Skin of body (tissue), 2 donors: ENCODE results near the gene CBLB. TPM values are rescaled to one million over a fixed set of nuclear protein-coding genes. Genes with fewer than 3 reads are reported as not detected.
A peak's percentile ranks its signal among the peaks of the same experiment; 100 is the strongest.
"Not testable (repeated sequence)": the region's sequence is repeated elsewhere in the genome, so short reads cannot be mapped to it uniquely, and the experiment has no call there.

ENCODE experiments used
- DNase-seq: peaks from one replicate; lab custom pipeline; 2025; lab: John Stamatoyannopoulos, UW
- total RNA-seq: library from RNA; depleted of rRNA; stranded (reverse); fragments of >200 nt; gene quantifications from one replicate; pipeline ENCODE4 v1.2.3, GENCODE V29; 2014

CBLB gene
- total RNA-seq, 1 donor from 2014 or later = 41.3 TPM

DNA sequence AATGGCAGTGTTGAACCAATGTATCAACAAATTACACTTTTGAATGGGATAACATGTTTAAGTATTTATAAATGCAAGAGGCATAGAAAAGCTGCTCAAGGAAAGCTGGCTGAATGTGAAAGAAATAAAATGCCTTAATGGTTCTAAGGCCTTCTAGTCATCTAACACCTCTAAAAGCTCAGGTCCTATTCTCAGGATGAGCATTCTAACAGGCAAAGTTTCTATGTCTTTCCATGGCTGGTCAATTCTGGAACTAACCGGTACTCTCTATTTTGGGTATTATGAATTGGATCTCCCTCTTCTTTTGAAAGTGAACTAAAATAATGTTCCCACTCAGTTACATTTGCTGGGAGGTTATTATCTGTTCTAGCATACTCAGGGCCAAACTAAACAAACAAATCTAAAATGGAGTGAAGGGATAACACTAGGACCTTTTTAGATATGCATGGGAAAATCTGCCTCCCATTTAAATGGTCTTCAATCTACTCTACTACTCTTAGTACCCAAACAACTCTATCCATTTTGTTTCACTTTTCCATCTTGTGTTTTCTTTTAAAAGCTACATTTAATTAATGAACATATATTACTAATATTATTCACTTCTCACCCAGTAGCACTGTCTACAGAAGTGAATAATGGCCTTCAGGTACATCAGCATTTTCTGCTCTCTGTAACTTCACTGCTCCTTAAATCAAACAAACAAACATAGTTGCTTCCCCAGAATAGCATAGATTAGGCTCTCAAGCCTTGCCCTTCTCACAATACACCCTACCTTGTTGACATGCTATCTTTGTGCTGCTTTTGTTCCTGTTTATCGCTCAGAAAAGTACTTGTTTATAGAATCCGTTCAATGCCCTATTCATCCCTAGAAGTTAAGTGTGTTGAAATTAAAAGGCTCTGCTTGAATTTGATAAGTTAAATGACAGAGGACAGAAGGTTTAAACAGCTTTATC is 46.4 kb downstream of the CBLB start:
- DNase-seq = no peak

DNA sequence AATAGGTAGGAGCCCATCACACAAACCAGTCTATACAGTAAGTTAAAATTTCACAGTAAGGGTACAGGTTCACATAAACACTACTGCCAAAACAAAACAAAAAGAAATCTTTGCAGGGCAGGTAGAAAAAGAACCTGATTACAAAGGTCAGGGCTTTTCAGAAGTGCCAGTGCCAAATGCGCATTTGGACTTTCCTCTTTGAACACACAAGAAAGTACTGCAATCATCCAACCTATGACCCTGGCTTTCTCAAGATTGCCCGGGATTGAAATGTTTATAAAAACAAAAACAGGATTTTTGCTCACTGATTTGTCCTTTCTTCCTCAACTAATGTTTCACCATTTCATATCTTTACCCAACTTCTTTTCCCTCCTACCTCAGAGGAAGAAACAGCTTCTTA is 47.4 kb downstream of the CBLB start:
- no peak for DNase-seq

DNA sequence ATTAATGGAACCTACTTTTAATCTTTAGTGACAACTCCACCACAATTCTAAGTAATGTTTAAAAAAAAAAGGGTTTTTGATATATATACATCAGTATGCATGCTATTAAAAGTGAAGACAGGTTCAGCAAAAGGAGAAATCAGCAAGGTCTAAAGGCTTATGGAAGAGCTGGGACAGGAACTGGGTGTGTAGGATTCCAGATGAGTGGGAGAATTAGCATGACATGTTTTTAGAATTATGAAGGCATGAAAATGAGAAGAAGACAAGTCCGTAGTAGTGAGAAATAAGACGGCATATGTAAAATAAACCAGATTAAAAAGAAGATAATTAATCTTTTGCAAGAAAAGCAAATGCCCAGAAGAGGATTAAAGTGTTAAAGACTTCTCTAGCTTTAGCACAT is 52.0 kb downstream of the CBLB start:
- no peak for DNase-seq

DNA sequence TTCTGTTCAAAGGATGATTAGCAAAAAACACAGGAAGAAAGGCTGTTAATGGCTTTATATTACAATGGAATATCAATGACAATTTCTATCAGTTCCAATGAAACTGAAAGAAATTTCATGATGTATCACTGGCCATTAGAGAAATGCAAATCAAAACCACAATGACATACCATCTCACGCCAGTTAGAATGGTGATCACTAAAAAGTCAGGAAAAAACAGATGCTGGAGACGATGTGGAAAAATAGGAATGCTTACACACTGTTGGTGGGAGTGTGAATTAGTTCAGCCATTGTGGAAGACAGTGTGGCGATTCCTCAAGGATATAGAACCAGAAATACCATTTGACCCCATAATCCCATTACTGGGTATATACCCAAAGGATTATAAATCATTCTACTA is 53.5 kb downstream of the CBLB start:
- not testable (repeated sequence) for DNase-seq

DNA sequence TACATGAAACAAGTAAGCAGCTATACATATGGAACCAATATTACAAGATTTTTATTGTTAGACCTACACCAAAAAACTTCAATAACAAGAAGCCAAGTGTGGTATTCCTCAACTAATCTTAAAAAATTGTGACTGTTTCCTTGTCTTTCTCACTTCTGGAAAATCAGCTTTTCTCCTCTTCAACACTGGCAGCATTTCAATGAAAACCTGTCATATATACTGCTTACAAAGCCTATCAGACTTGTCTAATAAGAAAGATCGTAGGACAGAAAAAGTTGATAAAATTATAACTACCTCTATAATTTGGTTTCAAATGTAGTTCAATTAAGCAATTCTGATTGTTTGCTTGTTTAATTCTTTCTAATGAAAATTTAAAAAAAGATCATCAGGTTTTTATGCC is 55.1 kb downstream of the CBLB start:
- DNase-seq = no peak

DNA sequence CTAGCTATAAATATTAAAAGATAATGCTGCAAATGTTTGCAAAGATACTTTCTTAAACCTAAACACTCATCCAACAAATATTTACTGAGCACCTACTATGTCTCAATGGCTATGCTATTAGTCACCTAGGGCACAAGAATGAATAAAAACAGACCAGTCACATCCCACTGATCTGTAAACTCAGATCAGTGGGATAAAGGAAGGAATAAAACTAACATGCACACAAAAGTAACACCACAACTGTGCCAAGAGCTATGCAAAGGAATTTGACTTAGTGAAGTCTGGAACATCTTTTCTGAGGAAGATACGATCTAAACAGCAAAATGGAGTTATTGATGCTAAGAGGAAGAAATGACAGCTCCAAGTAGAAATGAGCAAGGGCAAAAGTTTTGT is 56.6 kb downstream of the CBLB start:
- DNase-seq = no peak

DNA sequence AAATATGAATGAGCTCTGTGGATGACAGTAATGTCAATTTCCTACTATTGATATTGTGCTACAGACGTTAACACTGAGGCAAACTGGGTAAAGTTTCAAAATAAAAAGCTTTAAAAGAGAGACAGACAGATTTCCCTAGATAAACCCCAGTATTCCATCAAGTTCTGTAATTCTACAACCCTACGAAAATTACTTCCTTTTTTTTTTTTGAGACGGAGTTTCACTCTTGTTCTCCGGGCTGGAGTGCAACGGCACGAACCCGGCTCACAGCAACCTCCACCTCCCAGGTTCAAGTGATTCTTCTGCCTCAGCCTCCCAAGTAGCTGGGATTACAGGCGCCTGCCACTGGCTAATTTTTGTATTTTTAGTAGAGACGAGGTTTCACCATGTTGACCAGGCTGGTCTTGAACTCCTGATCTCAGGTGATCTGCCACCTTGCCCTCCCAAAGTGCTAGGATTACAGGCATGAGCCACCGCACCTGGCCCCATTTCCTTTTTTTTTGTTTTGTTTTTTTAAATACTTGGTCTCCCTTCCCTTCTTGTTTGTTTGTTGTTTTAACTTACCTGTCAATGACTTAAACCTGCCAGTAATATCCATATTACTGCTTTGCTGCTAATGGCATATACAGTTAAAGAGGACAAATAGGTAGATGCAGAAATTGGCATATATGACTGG is 57.2 kb downstream of the CBLB start:
- DNase-seq = no peak

DNA sequence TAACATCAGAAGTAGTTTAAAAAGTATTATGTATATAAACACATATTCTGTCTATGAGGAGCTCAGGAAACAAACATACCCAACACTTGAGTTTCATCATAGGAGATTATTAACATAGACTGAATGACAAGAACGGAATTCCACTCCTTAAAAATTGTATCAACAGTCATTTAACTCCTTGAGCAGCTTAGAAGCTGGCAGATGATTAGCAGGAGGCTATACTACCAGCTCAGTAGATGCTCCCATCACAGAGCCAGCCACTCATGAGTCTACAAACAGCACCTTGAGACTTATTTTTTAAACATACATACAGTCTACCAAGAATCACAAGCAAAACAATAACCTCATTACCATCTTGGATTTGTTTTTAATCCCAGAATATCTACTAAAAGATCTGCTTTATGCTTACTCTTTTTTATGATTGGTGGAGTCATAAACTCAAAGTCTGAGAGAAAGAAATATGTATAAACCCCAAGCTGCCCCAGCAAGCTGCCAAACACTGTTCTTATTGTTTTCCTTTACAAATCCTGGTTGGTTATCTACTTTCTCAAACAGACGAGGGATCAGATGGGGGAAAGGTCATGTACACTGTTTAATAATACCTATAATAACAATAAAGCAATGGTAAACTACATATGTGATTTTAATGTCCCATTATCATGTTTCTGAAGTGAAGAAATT is 59.5 kb downstream of the CBLB start:
- DNase-seq = no peak

DNA sequence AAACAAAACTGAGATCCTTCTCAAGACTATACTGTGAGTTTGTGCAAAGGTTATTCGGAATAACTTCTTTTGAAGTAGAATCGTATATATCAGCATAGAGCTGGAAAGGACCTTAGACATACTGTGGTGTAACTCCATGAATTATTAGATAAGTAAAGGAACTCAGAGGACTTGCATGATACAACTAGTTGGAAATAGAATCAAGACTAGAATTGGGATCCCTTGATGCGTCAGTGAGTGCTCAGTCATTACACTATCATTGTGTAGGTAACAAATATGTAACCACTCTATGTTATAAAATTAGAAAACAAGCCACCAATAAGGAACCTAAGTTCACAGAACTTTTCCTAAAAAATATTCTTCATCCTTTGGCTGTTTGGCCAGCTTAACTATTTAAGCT is 61.1 kb downstream of the CBLB start:
- no peak for DNase-seq

DNA sequence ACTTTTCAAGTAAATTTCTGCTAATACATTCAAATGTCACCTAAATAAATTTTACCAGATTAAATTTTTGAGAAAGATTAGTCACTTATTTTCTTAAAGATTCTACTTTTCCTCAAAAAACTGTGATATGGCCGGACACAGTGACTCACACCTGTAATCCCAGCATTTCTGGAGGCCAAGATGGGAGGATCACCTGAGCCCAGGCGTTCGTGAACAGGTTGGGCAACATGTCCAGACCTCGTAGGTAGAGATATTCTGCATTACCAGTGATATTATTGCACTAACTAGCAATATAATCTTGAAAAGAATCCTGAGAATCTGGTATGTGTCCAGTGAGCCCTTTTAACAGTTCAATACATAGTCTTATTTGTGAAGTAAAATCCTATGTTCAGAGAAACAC is 61.7 kb downstream of the CBLB start:
- DNase-seq = no peak

DNA sequence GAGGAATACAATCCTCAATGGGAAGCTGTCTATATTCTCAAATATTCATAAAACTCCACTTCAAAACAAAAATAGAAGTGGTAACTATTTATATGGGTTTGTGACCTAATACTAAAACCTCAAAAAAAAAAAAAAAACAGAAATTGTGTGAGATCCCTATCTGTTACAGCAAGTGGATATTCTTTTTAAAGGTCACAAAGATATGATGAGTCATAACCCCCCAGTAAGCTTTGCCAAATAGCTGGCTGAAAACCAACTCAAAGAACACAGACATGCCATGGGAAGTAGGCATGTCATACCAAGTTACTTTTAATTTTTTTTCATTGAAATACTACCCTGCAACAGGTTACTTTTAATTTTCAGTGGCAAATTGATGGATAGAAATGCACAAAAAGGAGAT is 62.5 kb downstream of the CBLB start:
- DNase-seq = no peak

DNA sequence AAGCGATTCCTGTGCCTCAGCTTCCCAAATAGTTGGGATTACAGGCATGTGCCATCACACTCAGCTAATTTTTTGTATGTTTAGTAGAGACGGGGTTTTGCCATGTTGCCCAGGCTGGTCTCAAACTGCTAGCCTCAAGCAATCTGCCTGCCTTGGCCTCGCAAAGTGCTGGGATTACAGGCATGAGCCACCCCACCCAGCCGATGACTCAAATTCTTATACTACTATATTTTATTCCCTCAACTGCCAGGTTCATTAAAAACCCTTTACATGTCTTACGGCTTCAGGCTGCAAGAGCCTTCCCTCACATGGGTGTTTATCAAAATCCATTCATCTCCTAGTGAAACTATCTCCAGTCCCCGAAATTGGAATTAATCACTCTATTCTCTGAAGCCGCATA is 63.4 kb downstream of the CBLB start:
- DNase-seq = no peak

DNA sequence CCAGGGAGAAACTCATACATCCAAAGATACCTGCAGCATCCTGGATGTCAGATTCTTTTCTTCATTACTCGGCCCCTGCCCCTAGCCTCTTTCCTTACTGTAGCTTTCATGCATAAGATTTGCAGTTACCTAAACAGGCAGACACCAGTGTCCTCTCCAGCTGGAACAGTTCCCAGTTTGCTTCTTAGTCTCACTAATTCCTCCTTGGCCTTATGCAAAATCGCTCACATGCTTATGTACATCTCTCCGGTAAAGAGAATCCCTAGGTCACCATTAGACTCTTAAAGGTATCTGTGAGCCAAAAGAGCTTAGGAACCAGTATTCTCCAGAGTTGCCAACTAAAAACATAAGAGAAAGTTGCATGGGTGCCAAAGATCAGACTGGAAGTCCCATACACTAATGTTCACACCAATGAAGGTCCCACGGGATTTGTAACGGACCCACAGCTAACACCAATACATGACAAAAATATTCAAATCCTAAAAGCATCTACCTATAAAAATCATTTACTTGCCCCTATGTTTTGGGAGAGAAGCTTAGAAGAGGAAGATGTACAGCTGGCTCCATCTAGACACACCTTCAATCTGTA is 66.6 kb downstream of the CBLB start:
- DNase-seq = no peak

DNA sequence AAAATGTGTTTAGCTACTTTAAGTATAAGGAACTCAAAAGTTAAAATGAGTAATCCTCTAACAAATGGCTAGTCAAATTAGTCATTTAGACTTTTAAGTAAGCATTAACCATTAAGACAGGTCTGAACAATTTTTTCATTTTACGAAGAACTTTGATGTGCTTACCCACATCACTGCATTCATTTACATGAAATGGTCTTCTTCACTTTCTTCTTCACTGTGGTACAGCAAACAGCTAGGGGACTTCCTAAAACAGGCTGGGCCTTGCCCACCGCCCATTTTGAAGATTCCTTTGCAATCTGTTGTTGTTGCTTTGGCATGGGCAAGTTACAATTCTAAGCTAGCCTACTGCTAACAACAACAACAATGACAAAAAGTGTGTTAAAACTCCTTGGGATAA is 67.4 kb downstream of the CBLB start:
- DNase-seq = no peak

DNA sequence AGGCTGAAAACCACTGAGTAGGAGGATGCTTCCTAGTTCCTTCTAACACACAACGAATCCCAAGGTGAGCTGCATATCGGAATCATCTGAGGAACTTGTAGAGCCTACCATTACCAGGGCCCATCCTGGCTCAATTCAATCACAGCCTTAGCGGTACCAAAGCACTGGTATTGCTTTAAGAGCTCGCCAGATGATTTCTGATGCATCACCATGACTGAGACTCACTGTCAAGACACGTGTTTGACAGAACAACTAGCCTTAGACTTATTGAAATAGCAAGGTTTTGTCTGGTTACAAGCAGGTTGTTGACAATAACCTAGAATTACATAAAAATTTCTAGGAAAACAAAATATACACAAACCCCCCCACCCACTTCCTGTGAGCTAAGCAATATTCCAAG is 68.5 kb downstream of the CBLB start:
- DNase-seq = no peak

DNA sequence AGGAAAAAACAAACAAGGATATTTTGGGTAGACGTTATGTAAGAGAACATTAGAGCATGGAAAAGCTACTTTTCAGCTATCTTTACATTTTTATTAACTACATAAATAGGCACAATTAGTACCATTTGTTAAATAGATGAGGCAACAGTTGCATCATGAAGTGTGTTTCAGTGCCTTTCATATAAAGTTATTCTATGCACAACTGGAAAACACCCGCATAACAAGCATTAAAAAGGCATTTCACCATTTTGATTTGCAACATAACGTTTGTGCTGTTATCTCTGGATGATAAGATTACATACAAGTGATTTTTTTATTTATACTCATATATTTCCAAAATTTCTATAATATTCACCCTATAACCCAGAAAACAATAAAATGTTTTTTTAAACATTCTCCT is 69.5 kb downstream of the CBLB start:
- DNase-seq = no peak

DNA sequence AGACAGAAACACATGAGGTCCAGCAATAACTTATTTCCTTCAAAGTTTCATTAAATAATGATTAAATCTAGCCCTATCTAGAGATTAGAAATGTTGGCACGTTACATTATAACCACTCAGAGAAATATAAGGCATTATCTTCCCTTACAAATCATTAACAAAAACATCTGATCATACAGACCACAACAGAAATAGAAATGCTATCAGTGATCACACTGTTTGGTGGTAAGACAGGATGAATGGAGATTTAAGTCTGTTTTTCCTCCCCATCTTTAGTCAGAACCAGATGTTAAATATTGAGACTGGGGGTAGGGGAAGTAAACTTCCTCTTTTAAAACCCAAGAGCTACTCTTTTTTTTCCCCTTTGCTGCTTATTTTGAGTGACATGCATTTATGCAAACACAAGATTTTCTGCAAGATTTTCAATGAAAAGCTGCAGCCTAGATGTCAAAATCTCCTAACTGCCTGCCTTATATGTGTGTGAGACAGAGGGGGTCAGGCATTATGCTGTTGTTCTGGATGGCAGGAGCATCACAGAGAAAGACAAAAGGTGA is 70.4 kb downstream of the CBLB start:
- no peak for DNase-seq

DNA sequence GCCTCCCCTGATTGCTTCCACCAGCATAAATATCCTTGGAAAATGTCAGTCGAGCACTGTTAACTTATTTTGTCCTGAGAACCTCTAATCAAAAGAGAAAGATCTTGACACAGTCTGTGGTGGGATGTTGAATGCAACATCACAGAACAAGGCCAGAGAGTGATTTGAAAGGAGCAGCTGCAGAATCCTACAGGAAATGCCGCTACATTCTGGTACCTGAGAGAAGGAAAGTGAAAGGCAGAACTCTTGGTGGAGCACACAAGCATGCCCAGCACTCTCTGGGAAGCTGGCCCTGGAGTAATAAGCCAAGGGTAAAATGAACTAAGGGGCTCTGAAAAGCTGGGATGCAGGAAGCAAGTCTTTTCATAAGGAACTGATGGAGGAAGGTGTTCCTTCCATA is 75.8 kb downstream of the CBLB start:
- DNase-seq = no peak

DNA sequence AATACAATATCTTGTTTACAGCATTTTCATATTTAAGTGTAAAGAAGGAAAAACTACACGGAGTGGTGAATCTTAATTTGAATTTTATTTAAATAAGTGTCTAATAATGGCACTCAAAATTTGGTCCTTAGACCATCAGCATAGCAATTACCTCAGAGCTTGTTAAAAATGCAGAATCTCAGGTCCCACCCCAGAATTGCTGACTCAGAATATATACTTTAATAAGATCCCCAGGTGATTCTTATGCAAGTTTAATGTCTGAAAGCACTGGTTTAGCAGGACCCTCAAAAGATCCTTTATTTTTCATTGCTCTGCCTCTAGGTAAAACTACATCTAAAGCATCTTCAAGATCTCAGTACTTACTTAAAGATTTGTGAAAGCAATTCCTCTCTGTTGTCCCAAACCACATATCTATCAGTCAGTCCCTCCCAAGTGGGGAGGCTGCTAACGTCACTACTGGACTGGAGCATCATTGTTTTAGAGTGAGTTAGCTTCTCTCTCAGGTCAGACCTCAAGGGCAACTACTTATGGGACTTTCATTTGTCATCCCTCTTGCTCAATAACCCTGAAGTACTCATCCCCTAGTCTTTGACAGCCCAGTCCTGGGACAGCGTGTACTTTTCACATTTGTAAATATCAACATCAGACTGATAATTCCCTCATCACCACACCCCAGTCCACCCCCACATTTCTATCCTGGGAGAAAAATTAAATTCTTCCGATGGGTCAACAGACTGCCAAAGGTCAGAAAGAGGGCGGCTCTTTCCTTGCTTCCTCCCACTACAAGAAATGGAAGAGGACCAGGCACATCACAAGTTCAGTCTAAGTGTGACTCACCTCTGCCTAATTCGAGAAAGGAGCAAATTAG is 76.7 kb downstream of the CBLB start:
- peak; percentile 51 for DNase-seq

DNA sequence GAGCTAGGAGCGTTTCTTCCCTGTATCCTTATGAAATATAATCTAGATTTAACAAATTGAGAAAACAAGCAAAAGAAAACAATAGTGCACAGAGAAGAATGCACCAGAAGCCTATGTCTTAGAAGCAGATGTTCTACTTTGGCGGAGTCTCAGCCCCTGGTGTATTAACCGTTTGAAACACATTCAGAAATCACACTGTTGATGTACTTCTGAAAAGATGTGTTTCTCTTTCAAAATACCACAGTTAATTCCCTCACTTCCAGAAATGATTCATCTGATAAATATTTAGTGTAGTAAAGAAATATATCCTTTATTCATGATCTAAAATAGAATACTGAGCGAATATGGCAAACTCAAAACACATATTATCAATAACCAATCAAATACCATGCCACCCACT is 77.7 kb downstream of the CBLB start:
- DNase-seq = peak; percentile 67

DNA sequence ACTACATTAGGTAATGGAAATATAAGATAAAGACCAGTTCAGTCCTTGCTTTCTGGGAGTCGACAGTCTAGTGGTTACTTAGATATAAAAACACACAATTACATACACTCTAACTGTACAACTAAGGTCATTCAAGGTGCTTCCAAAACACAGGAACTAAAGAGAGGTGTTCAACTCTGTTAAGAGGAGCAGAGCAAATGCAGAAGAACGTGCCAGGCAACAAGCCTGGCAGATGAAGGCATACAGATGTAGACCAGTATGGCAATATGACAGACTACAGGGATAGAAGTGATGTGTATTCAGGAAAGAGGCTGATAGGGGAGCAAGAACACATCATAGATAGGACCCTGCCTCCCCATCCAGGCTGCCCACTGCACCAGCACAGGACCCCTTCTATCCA is 78.3 kb downstream of the CBLB start:
- no peak for DNase-seq
